Superior temporal gyrus (tissue), 1 donor: ENCODE measurements around the gene RCBTB2.
A peak's percentile ranks its signal among the peaks of the same experiment; 100 is the strongest.

ENCODE experiments used
- DNase-seq: peaks from one replicate; pipeline ENCODE4 v3.0.0-alpha.2; 2016; ENCODE audit errors: extremely low spot score

The RCBTB2 gene

DNA sequence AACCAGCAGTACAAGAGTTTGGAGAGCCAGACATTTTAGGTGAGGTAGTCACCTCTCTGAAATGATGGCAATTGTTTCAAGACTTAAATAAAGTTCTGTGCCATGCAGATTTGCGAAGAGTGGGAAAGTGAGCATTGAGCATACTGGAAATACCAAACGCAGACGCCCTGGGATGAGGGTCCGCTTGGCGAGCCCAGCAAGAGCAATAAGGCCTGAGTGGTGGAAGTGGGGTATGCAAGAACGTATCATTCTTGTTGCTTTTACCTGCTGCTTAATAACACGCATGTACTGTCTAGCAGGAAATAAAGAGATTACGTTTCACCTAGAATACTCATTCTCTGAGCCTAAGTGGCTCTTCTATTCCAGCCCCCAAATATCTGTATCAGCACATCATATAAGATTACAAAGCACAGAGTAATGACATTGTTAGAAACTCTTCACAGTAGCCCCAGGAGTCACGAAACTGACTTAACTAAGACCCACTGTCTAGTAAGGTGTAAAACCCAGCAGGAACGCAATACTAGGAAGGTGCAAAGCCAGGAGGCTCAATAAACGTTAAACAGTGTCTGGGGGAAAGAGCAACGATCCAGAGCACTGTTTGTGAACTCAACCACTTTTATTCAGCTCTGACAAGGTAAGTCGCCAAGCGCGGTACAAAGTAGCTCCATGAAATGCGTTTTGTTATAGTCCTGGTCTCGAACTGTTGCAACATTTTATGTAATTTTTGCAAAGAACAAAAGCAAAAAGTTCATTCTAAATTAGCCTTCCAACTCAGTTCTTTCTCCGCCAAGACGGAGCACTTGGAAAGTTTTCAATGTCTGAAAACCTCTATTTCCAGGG, 1.2 kb downstream of the RCBTB2 start:
- DNase-seq: no peak

GRCh38 chr13:48530833-48531232, 2.0 kb downstream of the RCBTB2 start:
- no peak for DNase-seq

- no peak for DNase-seq
These were observed 4.2 kb downstream of the RCBTB2 start for GRCh38 chr13:48528720-48529119.

DNA sequence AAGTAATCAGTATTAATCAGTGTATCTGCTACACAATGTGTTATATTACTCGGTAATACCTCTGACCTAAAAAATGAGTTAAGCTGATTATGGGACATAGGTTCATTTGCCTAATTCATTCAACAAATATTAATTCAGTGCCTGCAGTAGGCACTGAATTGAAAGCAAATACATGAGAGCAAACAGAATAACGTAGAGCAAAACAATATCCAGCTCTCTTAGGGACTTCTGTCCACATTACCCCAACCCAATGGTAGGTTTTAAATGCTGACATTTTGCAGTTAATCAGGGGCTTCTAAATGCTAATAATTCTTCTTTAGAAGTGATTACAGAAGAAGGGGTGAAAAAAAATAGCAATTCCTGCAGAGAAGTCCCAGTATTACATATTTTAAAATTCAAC, 4.9 kb downstream of the RCBTB2 start:
- no peak for DNase-seq

DNA sequence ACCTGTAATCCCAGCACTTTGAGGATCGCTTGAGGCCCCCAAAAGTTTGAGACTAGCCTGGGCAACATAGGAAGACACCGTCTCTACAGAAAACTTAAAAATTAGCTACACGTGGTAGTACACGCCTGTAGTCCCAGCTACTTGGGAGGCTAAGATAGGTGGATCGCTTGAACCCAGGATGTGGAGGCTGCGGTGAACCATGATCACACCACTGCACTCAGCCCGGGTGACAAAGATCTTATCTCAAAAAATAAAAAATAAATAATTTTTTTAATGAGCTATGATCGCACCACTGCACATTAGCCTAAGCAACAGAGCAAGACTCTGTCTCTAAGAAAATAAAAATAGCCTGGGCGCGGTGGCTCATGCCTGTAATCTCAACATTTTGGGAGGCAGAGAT, 6.6 kb downstream of the RCBTB2 start:
- no peak for DNase-seq

DNA sequence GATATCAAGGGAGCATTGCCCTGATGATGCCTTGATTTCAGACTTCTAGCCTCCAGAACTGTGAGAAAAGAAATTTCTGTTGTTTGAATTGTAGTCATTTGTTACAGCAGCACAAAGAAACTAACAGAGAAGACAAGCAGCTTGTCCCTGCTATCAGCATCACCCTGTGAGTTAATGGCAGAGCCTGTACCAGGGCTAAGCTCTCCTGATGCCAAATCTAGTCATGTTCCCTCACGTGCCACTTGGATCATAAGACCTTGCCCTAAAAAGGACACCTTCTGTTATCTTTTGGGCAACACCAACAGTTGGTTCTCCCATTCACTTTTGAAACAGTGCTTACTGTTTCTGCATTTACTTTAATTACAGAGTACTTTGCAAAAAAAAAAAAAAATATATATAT, 14.8 kb downstream of the RCBTB2 start:
- no peak for DNase-seq

DNA sequence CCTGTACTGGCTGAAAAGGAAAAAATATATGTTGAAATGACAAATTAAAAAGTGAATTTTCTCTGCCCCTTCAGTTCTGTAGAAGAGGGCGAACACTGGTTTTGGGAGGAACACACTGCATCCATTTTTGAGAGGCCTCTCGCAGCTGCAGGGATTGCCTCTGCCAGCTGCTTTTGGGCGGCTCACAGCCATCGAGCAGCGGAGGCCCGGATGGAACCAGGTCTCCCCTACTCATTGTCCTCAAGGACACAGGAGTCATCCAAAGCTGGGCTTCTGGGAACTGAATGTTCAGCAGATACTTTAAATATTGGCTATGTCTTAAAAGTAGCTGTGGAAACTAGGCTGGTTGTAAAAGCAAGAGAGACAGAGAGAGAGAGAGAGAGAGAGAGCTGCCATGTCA, 17.1 kb downstream of the RCBTB2 start:
- no peak for DNase-seq

GRCh38 chr13:48514793-48515192, 18.1 kb downstream of the RCBTB2 start:
- DNase-seq: no peak

- DNase-seq: no peak
These were observed 21.2 kb downstream of the RCBTB2 start for GRCh38 chr13:48511621-48512230.

- no peak for DNase-seq
These were observed 22.2 kb downstream of the RCBTB2 start for GRCh38 chr13:48510698-48511097.

- DNase-seq: no peak
These were observed 24.9 kb downstream of the RCBTB2 start for GRCh38 chr13:48508011-48508410.

- DNase-seq: no peak
These were observed 25.9 kb downstream of the RCBTB2 start for GRCh38 chr13:48507021-48507420.

DNA sequence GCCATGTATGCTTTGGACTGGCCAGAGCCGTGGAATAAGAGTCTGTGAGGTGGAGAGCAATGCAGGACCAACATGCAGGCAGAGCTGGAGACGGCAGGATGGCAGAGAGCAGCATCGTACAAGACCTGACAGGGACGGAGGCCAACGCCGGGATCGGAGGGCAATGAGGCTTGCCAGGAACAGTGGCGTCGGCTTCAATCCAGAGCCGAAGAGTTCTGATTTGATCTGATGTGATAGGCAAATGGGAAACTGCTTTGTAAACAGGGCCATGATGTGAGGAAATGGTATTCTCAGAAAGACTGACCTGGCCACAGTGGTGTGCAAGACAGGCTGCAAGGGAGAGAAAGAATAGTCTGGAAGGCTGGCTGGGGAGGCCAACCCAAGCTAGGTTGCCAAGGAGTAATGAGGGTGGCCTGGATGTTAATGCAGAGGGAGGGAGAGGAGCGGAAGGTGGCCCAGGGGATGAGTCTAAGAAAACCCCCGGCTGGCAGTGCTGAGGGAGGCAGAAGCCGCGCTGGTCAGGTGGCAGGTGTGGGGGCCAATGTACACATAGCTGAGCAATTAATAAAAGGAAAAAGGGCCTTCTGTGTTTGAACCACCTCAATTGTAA, 26.7 kb downstream of the RCBTB2 start:
- DNase-seq: no peak

DNA sequence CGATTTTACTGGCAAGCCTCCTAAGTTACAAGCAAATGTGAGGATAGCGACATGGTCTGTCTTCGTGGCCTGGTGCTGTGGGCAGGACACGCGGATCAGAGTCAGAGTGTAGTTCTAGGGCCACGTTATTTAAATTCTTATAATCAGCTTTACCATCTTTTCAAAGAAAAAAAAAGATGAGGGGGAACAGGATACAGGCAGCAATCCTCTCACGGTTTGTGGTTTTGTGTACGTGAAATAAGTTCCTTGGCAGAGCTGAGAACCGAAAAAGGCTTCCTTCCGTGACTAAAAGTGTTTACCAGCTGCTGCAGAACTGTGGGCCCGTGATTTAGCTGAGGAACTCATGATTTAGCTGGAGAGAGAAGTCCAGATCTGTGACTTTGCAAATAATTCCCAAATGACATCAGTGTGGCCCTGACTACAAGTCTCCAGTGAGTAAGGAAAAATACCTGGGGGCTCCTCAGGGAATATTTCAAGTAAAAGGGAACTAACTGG, 27.2 kb downstream of the RCBTB2 start:
- DNase-seq: peak; percentile 63

DNA sequence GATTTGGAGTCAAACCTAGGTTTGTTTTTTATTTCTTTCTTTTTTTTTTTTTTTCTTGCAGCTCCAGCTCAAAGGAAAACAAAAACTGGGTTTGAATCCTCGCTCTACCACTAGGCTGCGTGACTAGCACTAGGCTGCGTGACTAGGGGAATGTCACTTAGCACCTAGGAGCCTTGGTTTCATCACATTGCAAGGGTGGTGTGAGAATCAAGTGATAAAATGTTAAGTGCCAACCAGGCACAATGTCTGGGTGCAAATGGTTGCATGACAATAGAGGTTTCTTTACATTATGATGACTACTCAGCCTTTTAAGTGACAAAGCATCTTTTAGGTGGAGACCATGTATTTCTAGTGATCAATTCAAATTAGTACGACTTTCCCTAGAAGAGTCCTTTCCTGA, 27.9 kb downstream of the RCBTB2 start:
- DNase-seq: no peak

GRCh38 chr13:48504606-48505005, 28.3 kb downstream of the RCBTB2 start:
- DNase-seq: no peak

DNA sequence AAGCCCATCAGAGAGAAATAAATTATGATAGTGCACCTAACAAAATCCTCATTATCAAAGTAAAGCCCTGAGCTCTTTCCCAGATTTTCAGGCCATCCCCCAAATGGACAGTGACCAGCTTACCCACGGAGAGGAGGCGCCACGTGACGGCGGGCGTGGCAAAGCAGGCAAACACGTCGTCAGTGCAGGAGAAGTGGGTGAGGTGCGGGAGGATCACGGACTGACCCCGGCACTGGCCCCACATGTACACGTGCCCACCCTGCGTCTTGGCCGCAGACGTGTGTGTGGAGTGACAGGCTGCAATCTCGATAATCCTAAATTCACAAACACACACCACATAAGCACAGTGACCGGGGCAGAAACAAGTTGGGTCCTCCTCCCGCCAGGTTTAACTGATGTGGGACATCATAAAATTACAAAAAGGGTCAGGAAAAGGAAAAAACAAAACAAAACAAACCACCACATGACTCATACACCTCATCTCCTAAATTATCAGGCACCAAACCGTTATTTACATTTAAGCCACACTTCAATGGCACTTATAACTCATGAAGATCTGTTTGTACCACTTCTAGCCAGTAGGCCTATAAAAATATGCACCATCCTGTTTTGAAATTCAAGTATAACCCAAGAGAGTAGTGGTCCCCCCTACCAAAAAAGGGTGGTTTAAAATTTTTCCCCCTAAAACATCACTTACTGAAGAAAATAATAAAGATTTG, 30.1 kb downstream of the RCBTB2 start:
- DNase-seq: no peak

DNA sequence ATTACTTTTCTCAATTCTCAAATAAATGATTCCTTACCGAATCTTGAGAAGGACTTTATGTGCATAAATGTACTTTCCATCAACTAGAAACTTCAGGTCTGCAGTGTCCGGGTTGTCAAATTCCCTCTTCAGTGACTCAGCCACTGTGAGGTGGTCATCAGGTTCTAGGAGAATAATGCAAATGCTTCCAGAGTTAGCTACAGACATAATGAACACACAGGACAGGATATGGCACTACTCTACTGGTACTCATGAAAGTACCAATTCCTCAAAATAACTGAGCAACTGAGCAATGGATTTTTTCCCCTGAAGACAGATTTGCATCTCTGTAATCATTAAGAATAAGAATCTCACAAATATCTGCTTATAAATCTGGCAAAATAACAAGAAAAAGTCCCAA, 31.2 kb downstream of the RCBTB2 start:
- DNase-seq: no peak

DNA sequence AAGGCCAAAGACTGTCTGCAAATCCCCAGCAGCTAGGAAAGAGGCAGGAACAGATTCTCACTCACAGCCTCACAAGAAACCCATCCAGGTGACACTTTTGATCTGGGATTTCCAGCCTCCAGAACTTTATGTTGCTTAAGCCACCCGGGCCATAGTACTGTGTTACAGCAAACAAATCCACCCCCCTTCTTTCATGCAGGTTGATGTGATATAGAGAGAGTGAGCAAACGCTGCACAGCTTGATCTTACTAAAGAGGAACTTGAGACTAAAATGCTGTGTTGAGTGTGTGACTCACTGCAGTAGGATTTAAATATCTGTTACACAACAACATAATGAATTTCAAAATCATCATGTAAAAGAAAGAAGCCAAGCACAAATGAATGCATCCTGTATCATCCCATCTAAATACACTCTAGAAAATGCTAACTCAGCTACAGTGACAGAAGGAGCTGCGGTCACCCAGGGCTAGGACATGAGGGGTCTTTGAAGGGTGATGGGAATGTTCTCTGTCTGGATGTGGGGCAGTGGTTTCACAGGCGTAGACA, 32.2 kb downstream of the RCBTB2 start:
- peak; percentile 76 for DNase-seq

- DNase-seq: peak; percentile 18
These were observed 35.2 kb downstream of the RCBTB2 start for GRCh38 chr13:48497669-48498068.

DNA sequence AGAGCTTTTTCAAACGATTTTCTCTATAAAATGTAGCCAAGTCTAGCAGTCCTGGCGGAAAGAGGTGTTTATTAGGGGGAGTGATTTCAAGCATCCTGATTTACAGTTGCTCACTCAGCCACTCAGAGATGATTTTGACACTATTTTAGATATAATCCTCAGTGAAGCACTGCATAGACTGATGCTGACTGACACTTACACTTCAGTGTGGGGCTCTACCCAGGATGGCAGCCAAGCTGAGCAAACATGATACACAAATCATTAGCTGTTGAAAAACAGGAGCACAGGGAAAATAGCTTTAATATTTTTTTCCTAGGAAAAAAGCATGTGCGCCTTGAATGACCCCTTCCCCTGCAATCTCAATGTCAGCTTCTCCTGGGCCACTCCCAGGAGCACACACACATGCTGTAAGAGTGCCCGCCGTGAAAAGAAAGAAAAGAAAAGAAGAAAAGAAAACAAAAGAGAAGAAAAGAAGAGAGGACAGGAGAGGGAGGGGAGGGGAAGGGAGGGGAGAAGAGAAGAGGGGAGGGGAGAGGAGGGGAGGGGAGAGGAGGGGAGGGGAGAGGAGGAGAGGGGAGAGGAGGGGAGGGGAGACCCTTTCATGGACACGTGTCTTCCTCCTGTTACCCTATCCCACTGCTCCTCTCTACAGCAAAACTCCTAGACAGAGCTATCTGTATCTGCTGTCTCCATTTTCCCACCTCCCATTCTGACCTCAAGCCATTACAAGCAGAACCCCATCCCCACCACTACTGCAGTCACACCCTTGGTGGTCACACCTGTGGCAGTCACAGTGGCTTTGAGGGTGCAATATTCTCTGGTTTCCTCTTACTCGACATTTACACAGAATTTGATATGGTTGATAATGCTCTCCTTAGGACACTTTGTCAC, 36.4 kb downstream of the RCBTB2 start:
- DNase-seq: peak; percentile 12
